Liver (tissue), 9 donors: ENCODE data around the gene ZIM2. TPM values are rescaled to one million over a fixed set of nuclear protein-coding genes. Genes with fewer than 3 reads are reported as not detected.

ENCODE experiments used
- DNase-seq: peaks from one replicate; pipeline ENCODE4 v3.0.0-alpha.2; 2017; ENCODE audit warnings: low spot score
- H3K27ac ChIP-seq, 2 donors: one replicate each; pipeline ENCODE4 v1.7.0; 2013; ENCODE audit warnings: inconsistent platforms in 2 of 2, low read length in 2 of 2, control low read depth in 1 of 2, low read depth in 1 of 2, mild to moderate bottlenecking in 1 of 2
- H3K27me3 ChIP-seq, 4 donors: one replicate each; pipeline versions ENCODE4 v1.6.1 to v1.7.0; 2013; ENCODE audit warnings: low read length in 3 of 4, inconsistent platforms in 1 of 4, mild to moderate bottlenecking in 1 of 4, moderate library complexity in 1 of 4; ENCODE audit not compliant: control insufficient read depth in 4 of 4, insufficient read depth in 4 of 4
- H3K36me3 ChIP-seq, 4 donors: one replicate each; pipeline versions ENCODE4 v1.6.1 to v1.7.0; 2013; ENCODE audit warnings: low read length in 3 of 4, mild to moderate bottlenecking in 3 of 4, low read depth in 1 of 4, moderate library complexity in 1 of 4; ENCODE audit not compliant: control insufficient read depth in 4 of 4, insufficient read depth in 3 of 4
- H3K4me1 ChIP-seq, 4 donors: one replicate each; pipeline versions ENCODE4 v1.6.1 to v1.7.0; 2013; ENCODE audit warnings: low read length in 3 of 4, mild to moderate bottlenecking in 3 of 4, moderate library complexity in 1 of 4; ENCODE audit not compliant: control insufficient read depth in 4 of 4, insufficient read depth in 4 of 4
- H3K4me3 ChIP-seq, 3 donors: one replicate each; pipeline versions ENCODE4 v1.6.1 to v1.7.0; 2013; ENCODE audit warnings: low read length in 3 of 3, control low read depth in 1 of 3, low read depth in 1 of 3, mild to moderate bottlenecking in 1 of 3
- H3K9ac ChIP-seq, 2 donors: one replicate each; pipeline ENCODE4 v1.7.0; 2013; ENCODE audit warnings: low read length in 2 of 2, mild to moderate bottlenecking in 2 of 2, moderate library complexity in 2 of 2, control low read depth in 1 of 2, low read depth in 1 of 2
- H3K9me3 ChIP-seq, 4 donors: one replicate each; pipeline versions ENCODE4 v1.6.1 to v1.7.0; 2013; ENCODE audit warnings: low read length in 3 of 4; ENCODE audit not compliant: control insufficient read depth in 4 of 4
- EGR1 ChIP-seq, 2 donors: IDR thresholded peaks; 2 replicates each; pipeline ENCODE4 v1.6.1; 2016 to 2018; ENCODE audit warnings: antibody characterized with exemption in 2 of 2, low read depth in 2 of 2
- HNF4G ChIP-seq: IDR thresholded peaks from 2 replicates; pipeline ENCODE4 v1.6.1; 2016; ENCODE audit warnings: antibody characterized with exemption
- JUND ChIP-seq, 2 donors: IDR thresholded peaks; 2 replicates each; pipeline ENCODE4 v1.6.1; 2016; ENCODE audit warnings: antibody characterized with exemption in 2 of 2
- NR2F2 ChIP-seq: IDR thresholded peaks from 2 replicates; pipeline ENCODE4 v1.6.1; 2016; ENCODE audit warnings: antibody characterized with exemption
- RAD21 ChIP-seq, 2 donors: IDR thresholded peaks; 2 replicates each; pipeline ENCODE4 v1.6.1; 2016; ENCODE audit warnings: antibody characterized with exemption in 2 of 2, mild to moderate bottlenecking in 2 of 2
- RXRA ChIP-seq, 2 donors: IDR thresholded peaks; 2 replicates each; pipeline ENCODE4 v1.6.1; 2017 to 2018; ENCODE audit warnings: antibody characterized with exemption in 2 of 2, mild to moderate bottlenecking in 1 of 2
- TAF1 ChIP-seq: conservative IDR thresholded peaks from 2 replicates; pipeline ENCODE4 v1.6.1; 2016; ENCODE audit warnings: antibody characterized with exemption, mild to moderate bottlenecking
- WGBS: extraction: QIAGEN DNeasy Blood & Tissue Kit; methylation state at CpG from one replicate; pipeline ENCODE4 v1.1.7; 2013; 5-methylcytosine and 5-hydroxymethylcytosine counted together
- polyA plus RNA-seq, 2 donors: library from polyadenylated mRNA; stranded (reverse) in 1 of 2; unstranded in 1 of 2; fragments of 200-250 nt in 1 of 2; fragments of >200 nt in 1 of 2; fragmentation: Nextera tagmentation in 1 of 2; extraction: Ambion mirVana in 1 of 2; gene quantifications; one replicate each; pipeline versions ENCODE4 v1.2.1 to v1.2.3, GENCODE V29; 2013 to 2015
- total RNA-seq, 2 donors: library from RNA; depleted of rRNA; stranded (reverse); fragments of >200 nt; gene quantifications; one replicate each; pipeline ENCODE4 v1.2.3, GENCODE V29; 2014
- TF ChIP-seq, protein P1 (sequence below): IDR thresholded peaks from 2 replicates; pipeline ENCODE4 v1.6.1; 2016; ENCODE audit warnings: antibody characterized with exemption
- TF ChIP-seq, protein P2 (sequence below): fragments of 150-350 bp; IDR thresholded peaks from 2 replicates; pipeline ENCODE4 v1.5.1; 2017; ENCODE audit warnings: improper control_type of control experiment, low read depth, low read length; ENCODE audit not compliant: missing input control
- TF ChIP-seq, protein P3 (sequence below): IDR thresholded peaks from 2 replicates; pipeline ENCODE4 v1.6.1; 2016; ENCODE audit warnings: antibody characterized with exemption
- TF ChIP-seq, protein P4 (sequence below): IDR thresholded peaks from 2 replicates; pipeline ENCODE4 v1.6.1; 2016; ENCODE audit warnings: antibody characterized with exemption, mild to moderate bottlenecking
- donor health status: healthy.
- donor health status: healthy.
- donor health status: healthy.
- donor health status: healthy.
- donor health status: healthy.

ZIM2 gene
- total and polyA plus RNA-seq, 4 donors = 0.03 to 3.2 (median 0.33) TPM; not detected in 1

DNA sequence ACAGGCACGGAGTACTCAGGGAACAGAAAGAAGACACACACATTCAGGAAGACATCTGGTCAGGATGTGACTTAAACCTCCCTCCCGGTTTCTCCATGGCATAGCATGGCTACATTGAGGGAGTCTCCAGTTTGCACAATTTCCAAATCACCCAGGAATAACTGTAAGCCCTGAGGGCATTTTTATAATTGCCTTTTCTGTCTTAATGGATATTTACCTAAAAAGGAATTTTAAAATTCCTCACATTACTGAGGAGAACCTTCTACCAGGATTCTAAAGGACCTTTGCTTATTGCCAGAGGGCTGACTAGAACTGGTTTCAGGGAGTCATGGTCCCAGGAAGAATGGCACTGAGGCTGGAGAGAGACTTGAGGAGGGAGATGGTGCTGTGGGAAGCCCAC lies 21.4 kb downstream of the ZIM2 start (continued):
- TF ChIP-seq JUND (IDR thresholded peaks at IDR 0.05) (no peak), TAF1 (no peak), RAD21 (IDR thresholded peaks at IDR 0.05) (no peak), HNF4G (no peak)
- TF ChIP-seq, protein P1, sequence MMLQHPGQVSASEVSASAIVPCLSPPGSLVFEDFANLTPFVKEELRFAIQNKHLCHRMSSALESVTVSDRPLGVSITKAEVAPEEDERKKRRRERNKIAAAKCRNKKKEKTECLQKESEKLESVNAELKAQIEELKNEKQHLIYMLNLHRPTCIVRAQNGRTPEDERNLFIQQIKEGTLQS = no peak
- TF ChIP-seq, protein P2, sequence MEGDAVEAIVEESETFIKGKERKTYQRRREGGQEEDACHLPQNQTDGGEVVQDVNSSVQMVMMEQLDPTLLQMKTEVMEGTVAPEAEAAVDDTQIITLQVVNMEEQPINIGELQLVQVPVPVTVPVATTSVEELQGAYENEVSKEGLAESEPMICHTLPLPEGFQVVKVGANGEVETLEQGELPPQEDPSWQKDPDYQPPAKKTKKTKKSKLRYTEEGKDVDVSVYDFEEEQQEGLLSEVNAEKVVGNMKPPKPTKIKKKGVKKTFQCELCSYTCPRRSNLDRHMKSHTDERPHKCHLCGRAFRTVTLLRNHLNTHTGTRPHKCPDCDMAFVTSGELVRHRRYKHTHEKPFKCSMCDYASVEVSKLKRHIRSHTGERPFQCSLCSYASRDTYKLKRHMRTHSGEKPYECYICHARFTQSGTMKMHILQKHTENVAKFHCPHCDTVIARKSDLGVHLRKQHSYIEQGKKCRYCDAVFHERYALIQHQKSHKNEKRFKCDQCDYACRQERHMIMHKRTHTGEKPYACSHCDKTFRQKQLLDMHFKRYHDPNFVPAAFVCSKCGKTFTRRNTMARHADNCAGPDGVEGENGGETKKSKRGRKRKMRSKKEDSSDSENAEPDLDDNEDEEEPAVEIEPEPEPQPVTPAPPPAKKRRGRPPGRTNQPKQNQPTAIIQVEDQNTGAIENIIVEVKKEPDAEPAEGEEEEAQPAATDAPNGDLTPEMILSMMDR = no peak

DNA sequence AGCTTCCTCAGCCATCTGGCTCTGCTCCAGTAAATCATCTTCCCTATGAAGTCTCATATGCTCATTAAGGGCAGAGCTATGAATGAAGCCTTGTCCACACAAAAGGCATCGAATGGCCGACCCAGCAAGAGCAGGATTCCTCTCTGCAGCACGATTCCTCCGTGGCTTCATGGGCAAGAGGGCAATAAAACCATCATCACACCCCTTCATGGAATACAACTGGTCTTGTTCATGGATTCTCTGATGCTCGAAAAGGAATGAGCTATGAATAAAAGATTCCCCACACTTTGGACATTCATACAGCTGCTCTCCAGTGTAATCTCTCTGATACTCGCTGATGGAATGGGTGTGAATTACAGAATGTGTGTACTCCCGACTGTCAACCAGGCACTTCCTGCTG lies 25.9 kb downstream of the ZIM2 start:
- WGBS = 85% methylated on average over 7 of the region's 7 CpGs
- peaks cover 2 to 11% (median 3%) of the 10 kb centered on the region in 4 donors for H3K9me3 ChIP-seq

DNA sequence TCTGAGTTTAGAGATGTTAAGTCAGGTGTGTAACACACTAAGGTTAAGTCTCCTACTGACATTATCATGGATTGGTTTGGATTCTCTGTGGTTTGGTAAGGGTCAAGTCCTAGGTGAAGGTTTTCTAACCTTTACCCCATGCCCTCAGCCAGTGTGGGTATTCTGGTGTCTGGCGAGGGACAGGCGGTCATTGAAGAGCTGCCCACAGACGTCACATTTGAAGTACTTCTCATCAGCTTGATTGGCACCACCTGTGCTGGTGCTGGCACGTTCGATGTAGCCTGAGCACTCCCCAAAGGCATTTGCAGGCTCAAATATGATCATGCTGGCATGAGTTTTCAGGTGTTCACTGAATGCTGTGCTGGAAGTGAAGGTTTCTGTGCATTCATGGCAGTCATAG lies 27.0 kb downstream of the ZIM2 start:
- WGBS = 89% methylated on average over 5 of the region's 5 CpGs
- no peaks in the 10 kb centered on the region for H3K4me1 ChIP-seq
- DNase-seq = no peak
- no peaks in the 10 kb centered on the region for H3K27me3 ChIP-seq
- no peak overlapping the region for H3K4me3 ChIP-seq
- no peak overlapping the region for H3K9ac ChIP-seq
- TF ChIP-seq RAD21 (IDR thresholded peaks at IDR 0.05) = no peak
- no peak for TF ChIP-seq HNF4G
- TF ChIP-seq RXRA (IDR thresholded peaks at IDR 0.05) = no peak
- TF ChIP-seq TAF1 = no peak
- TF ChIP-seq NR2F2 = no peak
- peaks cover 0 to 9% (median 2%) of the 10 kb centered on the region in 4 donors for H3K36me3 ChIP-seq
- H3K9me3 ChIP-seq = peaks cover 2 to 13% (median 3%) of the 10 kb centered on the region in 4 donors
- H3K27ac ChIP-seq = no peak overlapping the region

More for the DNA sequence above, 25.9 kb downstream of the ZIM2 start:
- no peaks in the 10 kb centered on the region for H3K4me1 ChIP-seq
- H3K9ac ChIP-seq = no peak overlapping the region
- no peak overlapping the region for H3K27ac ChIP-seq
- H3K27me3 ChIP-seq = no peaks in the 10 kb centered on the region
- TF ChIP-seq, protein P3, sequence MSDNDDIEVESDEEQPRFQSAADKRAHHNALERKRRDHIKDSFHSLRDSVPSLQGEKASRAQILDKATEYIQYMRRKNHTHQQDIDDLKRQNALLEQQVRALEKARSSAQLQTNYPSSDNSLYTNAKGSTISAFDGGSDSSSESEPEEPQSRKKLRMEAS = no peak
- TF ChIP-seq EGR1 (IDR thresholded peaks at IDR 0.05; ENCODE audit: low read depth in 2 of 2) (no peak), NR2F2 (no peak), JUND (IDR thresholded peaks at IDR 0.05) (no peak), TAF1 (no peak)
- TF ChIP-seq, protein P4, sequence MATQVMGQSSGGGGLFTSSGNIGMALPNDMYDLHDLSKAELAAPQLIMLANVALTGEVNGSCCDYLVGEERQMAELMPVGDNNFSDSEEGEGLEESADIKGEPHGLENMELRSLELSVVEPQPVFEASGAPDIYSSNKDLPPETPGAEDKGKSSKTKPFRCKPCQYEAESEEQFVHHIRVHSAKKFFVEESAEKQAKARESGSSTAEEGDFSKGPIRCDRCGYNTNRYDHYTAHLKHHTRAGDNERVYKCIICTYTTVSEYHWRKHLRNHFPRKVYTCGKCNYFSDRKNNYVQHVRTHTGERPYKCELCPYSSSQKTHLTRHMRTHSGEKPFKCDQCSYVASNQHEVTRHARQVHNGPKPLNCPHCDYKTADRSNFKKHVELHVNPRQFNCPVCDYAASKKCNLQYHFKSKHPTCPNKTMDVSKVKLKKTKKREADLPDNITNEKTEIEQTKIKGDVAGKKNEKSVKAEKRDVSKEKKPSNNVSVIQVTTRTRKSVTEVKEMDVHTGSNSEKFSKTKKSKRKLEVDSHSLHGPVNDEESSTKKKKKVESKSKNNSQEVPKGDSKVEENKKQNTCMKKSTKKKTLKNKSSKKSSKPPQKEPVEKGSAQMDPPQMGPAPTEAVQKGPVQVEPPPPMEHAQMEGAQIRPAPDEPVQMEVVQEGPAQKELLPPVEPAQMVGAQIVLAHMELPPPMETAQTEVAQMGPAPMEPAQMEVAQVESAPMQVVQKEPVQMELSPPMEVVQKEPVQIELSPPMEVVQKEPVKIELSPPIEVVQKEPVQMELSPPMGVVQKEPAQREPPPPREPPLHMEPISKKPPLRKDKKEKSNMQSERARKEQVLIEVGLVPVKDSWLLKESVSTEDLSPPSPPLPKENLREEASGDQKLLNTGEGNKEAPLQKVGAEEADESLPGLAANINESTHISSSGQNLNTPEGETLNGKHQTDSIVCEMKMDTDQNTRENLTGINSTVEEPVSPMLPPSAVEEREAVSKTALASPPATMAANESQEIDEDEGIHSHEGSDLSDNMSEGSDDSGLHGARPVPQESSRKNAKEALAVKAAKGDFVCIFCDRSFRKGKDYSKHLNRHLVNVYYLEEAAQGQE = no peak
- H3K36me3 ChIP-seq = peaks cover 0 to 10% (median 5%) of the 10 kb centered on the region in 4 donors
- no peak for DNase-seq
- H3K4me3 ChIP-seq = no peak overlapping the region
